Chondrocyte (in vitro differentiated cells): ENCODE results near the gene ITGBL1. TPM values are rescaled to one million over a fixed set of nuclear protein-coding genes. Genes with fewer than 3 reads are reported as not detected.

ENCODE experiments used
- DNase-seq: peaks from one replicate; pipeline ENCODE4 v3.0.0; 2021; ENCODE audit warnings: mixed read lengths, low spot score
- H3K27ac Mint-ChIP-seq: one replicate; pipeline ENCODE4 v1.8.0; 2021; ENCODE audit warnings: mild to moderate bottlenecking, moderate library complexity, mixed read lengths; ENCODE audit not compliant: unreplicated experiment
- H3K27me3 Mint-ChIP-seq: 2 replicates; pipeline ENCODE4 v1.8.0; 2021; ENCODE audit warnings: low read depth, mixed read lengths
- H3K36me3 Mint-ChIP-seq: 2 replicates; pipeline ENCODE4 v1.8.0; 2021; ENCODE audit warnings: low read depth, mixed read lengths
- H3K4me1 Mint-ChIP-seq: 2 replicates; pipeline ENCODE4 v1.8.0; 2021; ENCODE audit warnings: low read depth, mild to moderate bottlenecking, mixed read lengths
- H3K4me3 Mint-ChIP-seq: one replicate; pipeline ENCODE4 v1.8.0; 2021; ENCODE audit warnings: mild to moderate bottlenecking, moderate library complexity, mixed read lengths; ENCODE audit not compliant: unreplicated experiment
- H3K9me3 Mint-ChIP-seq: 2 replicates; pipeline ENCODE4 v1.8.0; 2021; ENCODE audit warnings: low read depth, mixed read lengths
- CTCF ChIP-seq: fragments of 200-600 bp; sonication (generic); IDR thresholded peaks from 2 replicates; pipeline ENCODE4 v1.5.0; 2021; ENCODE audit warnings: antibody characterized with exemption, mild to moderate bottlenecking, moderate library complexity
- total RNA-seq: library from RNA; stranded (reverse); gene quantifications from 3 replicates; pipeline ENCODE4 v1.2.1, GENCODE V29; 2021

ITGBL1 gene
- total RNA-seq, 1 donor from 2014 or later = 407 TPM

- Mint-ChIP-seq H3K4me3 (no peak overlapping the region), H3K4me1 (peaks cover 37% of the 10 kb centered on the region), H3K9me3 (peaks cover 3% of the 10 kb centered on the region), H3K36me3 (peaks cover 18% of the 10 kb centered on the region), H3K27me3 (no peaks in the 10 kb centered on the region), H3K27ac (no peak overlapping the region)
- TF ChIP-seq CTCF = no peak
- DNase-seq = no peak
These were observed 274.6 kb downstream of the ITGBL1 start for GRCh38 chr13:101727118-101727517.

- H3K36me3 Mint-ChIP-seq = peaks cover 10% of the 10 kb centered on the region
- no peak for TF ChIP-seq CTCF
- H3K27ac Mint-ChIP-seq = no peak overlapping the region
- H3K9me3 Mint-ChIP-seq = peaks cover 3% of the 10 kb centered on the region
- no peak for DNase-seq
- no peak overlapping the region for H3K4me3 Mint-ChIP-seq
- no peaks in the 10 kb centered on the region for H3K27me3 Mint-ChIP-seq
- peaks cover 37% of the 10 kb centered on the region for H3K4me1 Mint-ChIP-seq
These were observed 275.5 kb downstream of the ITGBL1 start for GRCh38 chr13:101728021-101728420.

GRCh38 chr13:101728615-101729014 is 276.1 kb downstream of the ITGBL1 start:
- peaks cover 37% of the 10 kb centered on the region for H3K4me1 Mint-ChIP-seq
- no peak for TF ChIP-seq CTCF
- H3K36me3 Mint-ChIP-seq = peaks cover 4% of the 10 kb centered on the region
- H3K27ac Mint-ChIP-seq = peak overlapping the region; percentile 61
- H3K9me3 Mint-ChIP-seq = peaks cover 3% of the 10 kb centered on the region
- DNase-seq = no peak
- H3K27me3 Mint-ChIP-seq = no peaks in the 10 kb centered on the region
- H3K4me3 Mint-ChIP-seq = no peak overlapping the region

GRCh38 chr13:101730420-101731000 is 278.0 kb downstream of the ITGBL1 start:
- no peak overlapping the region for H3K4me3 Mint-ChIP-seq
- no peaks in the 10 kb centered on the region for H3K9me3 Mint-ChIP-seq
- H3K4me1 Mint-ChIP-seq = peaks cover 37% of the 10 kb centered on the region
- no peak for TF ChIP-seq CTCF
- H3K27me3 Mint-ChIP-seq = no peaks in the 10 kb centered on the region
- H3K27ac Mint-ChIP-seq = no peak overlapping the region
- DNase-seq = no peak
- no peaks in the 10 kb centered on the region for H3K36me3 Mint-ChIP-seq

- Mint-ChIP-seq H3K9me3 (no peaks in the 10 kb centered on the region), H3K27ac (no peak overlapping the region), H3K4me1 (peaks cover 7% of the 10 kb centered on the region), H3K27me3 (no peaks in the 10 kb centered on the region), H3K36me3 (no peaks in the 10 kb centered on the region), H3K4me3 (no peak overlapping the region)
- TF ChIP-seq CTCF = no peak
- no peak for DNase-seq
These were observed 284.1 kb downstream of the ITGBL1 start for GRCh38 chr13:101736566-101736965.
